ENCODE measurements around the gene NTNG1. TPM values are rescaled to one million over a fixed set of nuclear protein-coding genes. Genes with fewer than 3 reads are reported as not detected.

Gene NTNG1
- total RNA-seq, 4 donors from 2014 or later: 0.78 to 4.2 (median 2.4) TPM

DNA sequence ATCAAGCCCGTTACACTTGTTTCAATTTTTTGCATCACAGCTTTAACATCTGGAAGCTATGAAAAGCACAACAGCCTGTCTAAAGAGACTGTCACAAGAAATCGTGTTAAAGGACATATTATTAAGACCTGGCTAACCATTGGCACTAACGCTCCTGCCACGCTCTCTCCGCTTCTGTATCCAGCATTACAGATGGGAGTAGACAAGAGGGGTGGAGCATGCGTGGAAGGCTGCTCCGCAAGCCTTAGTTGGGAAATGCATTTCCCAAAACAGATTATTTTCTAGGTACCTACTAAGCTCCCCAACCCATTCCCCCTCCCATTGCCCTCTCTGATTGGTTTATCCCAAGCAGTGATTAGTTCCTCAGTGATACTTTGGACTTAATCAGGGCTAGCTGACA, 72.4 kb downstream of the NTNG1 start:
- 90% methylated on average over 7 of the region's 7 CpGs for WGBS
- no peaks in the 10 kb centered on the region for H3K27me3 ChIP-seq
- intact Hi-C loops (cut with DNase I): no loop called here
- no peak overlapping the region for H3K27ac ChIP-seq (replicated peaks in 1 of 4)
- TF ChIP-seq, protein P1, sequence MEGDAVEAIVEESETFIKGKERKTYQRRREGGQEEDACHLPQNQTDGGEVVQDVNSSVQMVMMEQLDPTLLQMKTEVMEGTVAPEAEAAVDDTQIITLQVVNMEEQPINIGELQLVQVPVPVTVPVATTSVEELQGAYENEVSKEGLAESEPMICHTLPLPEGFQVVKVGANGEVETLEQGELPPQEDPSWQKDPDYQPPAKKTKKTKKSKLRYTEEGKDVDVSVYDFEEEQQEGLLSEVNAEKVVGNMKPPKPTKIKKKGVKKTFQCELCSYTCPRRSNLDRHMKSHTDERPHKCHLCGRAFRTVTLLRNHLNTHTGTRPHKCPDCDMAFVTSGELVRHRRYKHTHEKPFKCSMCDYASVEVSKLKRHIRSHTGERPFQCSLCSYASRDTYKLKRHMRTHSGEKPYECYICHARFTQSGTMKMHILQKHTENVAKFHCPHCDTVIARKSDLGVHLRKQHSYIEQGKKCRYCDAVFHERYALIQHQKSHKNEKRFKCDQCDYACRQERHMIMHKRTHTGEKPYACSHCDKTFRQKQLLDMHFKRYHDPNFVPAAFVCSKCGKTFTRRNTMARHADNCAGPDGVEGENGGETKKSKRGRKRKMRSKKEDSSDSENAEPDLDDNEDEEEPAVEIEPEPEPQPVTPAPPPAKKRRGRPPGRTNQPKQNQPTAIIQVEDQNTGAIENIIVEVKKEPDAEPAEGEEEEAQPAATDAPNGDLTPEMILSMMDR (IDR thresholded peaks at IDR 0.05): no peak
- no peak for TF ChIP-seq POLR2A (IDR thresholded peaks at IDR 0.05; ENCODE audit: low read depth)
- no peak for TF ChIP-seq POLR2AphosphoS5 (IDR thresholded peaks at IDR 0.05)
- no peak for TF ChIP-seq EP300 (IDR thresholded peaks at IDR 0.05)
- DNase-seq (ENCODE audit: extremely low spot score): no peak
- H3K4me1 ChIP-seq: no peaks in the 10 kb centered on the region
- H3K4me3 ChIP-seq: no peak overlapping the region
- H3K9me3 ChIP-seq: peaks cover 0 to 4% (median 0%) of the 10 kb centered on the region in 4 donors
- no peaks in the 10 kb centered on the region for H3K36me3 ChIP-seq

DNA sequence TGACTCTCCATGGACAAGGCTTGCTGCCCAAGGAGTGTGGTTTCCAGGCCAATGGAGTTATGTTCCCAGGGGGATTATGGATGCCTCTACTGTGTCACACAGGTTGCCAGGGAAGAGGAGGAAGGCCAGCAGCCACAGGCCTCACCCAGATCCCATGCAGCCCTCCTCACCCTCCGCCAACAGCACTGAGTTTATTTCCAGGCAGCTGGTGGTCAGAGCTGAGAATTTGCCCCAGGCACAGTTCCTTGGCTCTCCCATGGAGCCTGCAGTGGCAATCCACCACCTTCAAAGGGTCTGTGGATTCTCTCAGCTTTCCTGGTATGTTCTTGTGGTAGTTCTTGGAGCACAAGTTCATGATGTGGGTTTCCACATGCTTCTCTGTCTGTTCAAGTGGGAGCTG, 79.2 kb downstream of the NTNG1 start:
- no peak overlapping the region for H3K27ac ChIP-seq (replicated peaks in 1 of 4)
- WGBS: 90% methylated on average over 1 of the region's 1 CpG
- no peak for DNase-seq (ENCODE audit: extremely low spot score)
- H3K27me3 ChIP-seq: no peaks in the 10 kb centered on the region
- H3K4me3 ChIP-seq: no peak overlapping the region
- intact Hi-C loops (cut with DNase I): no loop called here
- no peaks in the 10 kb centered on the region for H3K36me3 ChIP-seq
- peaks cover 0 to 6% (median 2%) of the 10 kb centered on the region in 4 donors for H3K9me3 ChIP-seq
- no peak for TF ChIP-seq POLR2AphosphoS5 (IDR thresholded peaks at IDR 0.05)
- TF ChIP-seq, protein P1 (IDR thresholded peaks at IDR 0.05): no peak
- TF ChIP-seq POLR2A (IDR thresholded peaks at IDR 0.05; ENCODE audit: low read depth): no peak
- TF ChIP-seq EP300 (IDR thresholded peaks at IDR 0.05): no peak
- H3K4me1 ChIP-seq: no peaks in the 10 kb centered on the region

DNA sequence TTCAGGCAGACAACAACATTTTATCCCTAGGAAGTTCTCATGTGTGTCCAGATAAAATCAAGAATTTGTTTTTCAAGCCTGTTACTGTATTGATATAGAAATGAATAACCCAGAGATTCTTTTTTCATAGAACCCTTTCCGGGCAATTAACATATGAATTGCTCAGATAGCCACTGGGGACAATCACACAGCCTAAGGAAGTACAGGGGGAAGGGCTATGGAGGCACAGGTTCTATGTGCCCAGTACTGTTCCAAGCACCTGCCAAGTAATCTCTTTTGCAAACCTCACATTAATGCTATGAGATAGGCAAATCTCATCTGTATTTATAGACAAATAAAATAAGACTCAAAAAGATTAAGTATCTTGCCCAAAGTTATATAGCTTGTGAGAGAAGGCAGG, 84.9 kb downstream of the NTNG1 start:
- TF ChIP-seq, protein P1 (IDR thresholded peaks at IDR 0.05): no peak
- TF ChIP-seq POLR2AphosphoS5 (IDR thresholded peaks at IDR 0.05): no peak
- TF ChIP-seq EP300 (IDR thresholded peaks at IDR 0.05): no peak
- TF ChIP-seq POLR2A (IDR thresholded peaks at IDR 0.05; ENCODE audit: low read depth): no peak
- Histone ChIP-seq H3K27ac (replicated peaks in 1 of 4) (no peak overlapping the region), H3K4me3 (no peak overlapping the region), H3K4me1 (peaks cover 0 to 14% (median 2%) of the 10 kb centered on the region in 4 donors), H3K36me3 (no peaks in the 10 kb centered on the region), H3K27me3 (no peaks in the 10 kb centered on the region), H3K9me3 (no peaks in the 10 kb centered on the region)
- DNase-seq (ENCODE audit: extremely low spot score): no peak
- WGBS: 89% methylated on average over 1 of the region's 1 CpG
- intact Hi-C loops (cut with DNase I): no loop called here

DNA sequence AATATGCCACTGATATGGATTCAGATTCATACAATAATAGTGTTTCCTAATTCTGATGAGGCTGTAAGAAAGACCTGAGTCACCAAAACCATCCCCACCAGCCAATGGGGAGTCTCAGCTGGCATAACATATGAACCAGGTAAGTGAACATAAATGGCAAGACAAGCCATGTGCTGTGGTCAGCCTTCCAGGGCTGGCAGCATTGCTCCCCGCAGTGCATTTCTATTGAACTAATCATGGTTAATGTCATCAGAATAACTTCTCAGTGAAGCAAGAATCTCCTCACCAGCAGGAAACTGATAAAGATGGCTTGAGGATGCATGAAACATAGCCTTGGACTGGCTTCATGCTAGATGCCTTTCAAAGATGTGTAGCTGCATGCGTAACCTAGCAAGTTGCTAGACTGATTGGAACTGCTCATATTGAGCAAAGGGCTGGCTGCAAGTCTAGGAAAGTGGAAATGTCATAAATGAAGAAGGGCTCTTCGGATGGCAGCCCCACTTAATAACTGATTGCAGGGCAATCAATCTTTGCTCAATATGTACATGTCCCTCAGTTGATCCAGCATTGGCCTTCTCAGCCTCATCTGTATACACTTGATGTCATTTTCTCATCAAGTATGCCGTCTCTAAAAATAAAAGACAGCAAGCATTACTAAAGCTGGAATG, 88.0 kb downstream of the NTNG1 start:
- DNase-seq (ENCODE audit: extremely low spot score): no peak
- H3K4me1 ChIP-seq: peaks cover 0 to 14% (median 2%) of the 10 kb centered on the region in 4 donors
- no peak overlapping the region for H3K4me3 ChIP-seq
- no peak overlapping the region for H3K27ac ChIP-seq (replicated peaks in 1 of 4)
- no peaks in the 10 kb centered on the region for H3K36me3 ChIP-seq
- H3K27me3 ChIP-seq: no peaks in the 10 kb centered on the region
- 73% methylated on average over 4 of the region's 4 CpGs for WGBS
- TF ChIP-seq POLR2AphosphoS5 (IDR thresholded peaks at IDR 0.05) (no peak), EP300 (IDR thresholded peaks at IDR 0.05) (no peak), POLR2A (IDR thresholded peaks at IDR 0.05; ENCODE audit: low read depth) (no peak)
- TF ChIP-seq, protein P1 (IDR thresholded peaks at IDR 0.05): no peak
- intact Hi-C loops (cut with DNase I): no loop called here
- H3K9me3 ChIP-seq: no peaks in the 10 kb centered on the region

DNA sequence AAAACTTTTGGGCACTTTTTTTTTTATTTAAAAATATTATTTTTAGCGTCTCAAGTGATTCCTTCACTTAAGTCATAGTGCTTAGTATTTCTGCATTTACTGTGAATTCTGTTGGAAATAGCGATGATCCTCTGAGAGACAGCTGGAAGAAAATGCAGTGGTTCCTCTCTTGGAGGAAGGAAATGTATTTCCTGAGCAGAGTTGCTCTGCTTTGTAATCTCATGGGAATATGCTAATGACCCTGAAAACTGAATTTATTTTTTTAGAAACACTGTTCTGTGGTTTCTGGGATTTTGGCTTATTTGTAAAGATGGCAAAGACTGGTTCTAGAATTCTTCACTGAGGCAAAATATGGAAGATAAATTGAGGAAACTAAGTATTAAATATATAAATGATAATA, 88.9 kb downstream of the NTNG1 start:
- no peak for TF ChIP-seq POLR2A (IDR thresholded peaks at IDR 0.05; ENCODE audit: low read depth)
- no peak for TF ChIP-seq POLR2AphosphoS5 (IDR thresholded peaks at IDR 0.05)
- no peak for TF ChIP-seq EP300 (IDR thresholded peaks at IDR 0.05)
- TF ChIP-seq, protein P1 (IDR thresholded peaks at IDR 0.05): no peak
- intact Hi-C loops (cut with DNase I): no loop called here

More for the DNA sequence above, 88.9 kb downstream of the NTNG1 start:
- H3K27ac ChIP-seq (replicated peaks in 1 of 4): no peak overlapping the region
- no peak for DNase-seq (ENCODE audit: extremely low spot score)
- no peaks in the 10 kb centered on the region for H3K36me3 ChIP-seq
- 66% methylated on average over 2 of the region's 2 CpGs for WGBS
- no peaks in the 10 kb centered on the region for H3K27me3 ChIP-seq
- peaks cover 0 to 14% (median 2%) of the 10 kb centered on the region in 4 donors for H3K4me1 ChIP-seq
- no peaks in the 10 kb centered on the region for H3K9me3 ChIP-seq
- H3K4me3 ChIP-seq: no peak overlapping the region

Data from esophagus muscularis mucosa (tissue), 4 donors.